Smooth muscle cell (in vitro differentiated cells): ENCODE results near the gene BEST2. TPM values are rescaled to one million over a fixed set of nuclear protein-coding genes. Genes with fewer than 3 reads are reported as not detected.
A peak's percentile ranks its signal among the peaks of the same experiment; 100 is the strongest.

Source experiments
- DNase-seq: peaks from one replicate; lab custom pipeline; 2025; ENCODE audit not compliant: unreplicated experiment; lab: John Stamatoyannopoulos, UW
- H2AFZ ChIP-seq: fragments of 200-600 bp; sonication (generic); 2 replicates; pipeline ENCODE4 v1.6.0; 2016; ENCODE audit warnings: antibody characterized with exemption, low read depth, mild to moderate bottlenecking
- H3F3A ChIP-seq: fragments of 200-600 bp; sonication (generic); 2 replicates; pipeline ENCODE4 v1.6.0; 2017; ENCODE audit warnings: antibody characterized with exemption, low read depth
- H3K27ac ChIP-seq: fragments of 200-600 bp; sonication (generic); 2 replicates; pipeline ENCODE4 v1.5.1; 2016; ENCODE audit warnings: low read depth, mild to moderate bottlenecking
- H3K27me3 ChIP-seq: fragments of 200-600 bp; sonication (generic); 2 replicates; pipeline ENCODE4 v1.6.1; 2016; ENCODE audit warnings: low read depth, mild to moderate bottlenecking
- H3K36me3 ChIP-seq: fragments of 200-600 bp; sonication (generic); 2 replicates; pipeline ENCODE4 v1.5.1; 2016; ENCODE audit warnings: low read depth
- H3K4me1 ChIP-seq: fragments of 200-600 bp; sonication (generic); 2 replicates; pipeline ENCODE4 v1.5.1; 2016; ENCODE audit warnings: low read depth
- H3K4me2 ChIP-seq: fragments of 200-600 bp; sonication (generic); 2 replicates; pipeline ENCODE4 v1.6.0; 2016; ENCODE audit warnings: mild to moderate bottlenecking
- H3K4me3 ChIP-seq: fragments of 200-600 bp; sonication (generic); 2 replicates; pipeline ENCODE4 v1.5.1; 2016; ENCODE audit warnings: mild to moderate bottlenecking
- H3K79me2 ChIP-seq: fragments of 200-600 bp; sonication (generic); 2 replicates; pipeline ENCODE4 v1.6.0; 2016; ENCODE audit warnings: low read depth, mild to moderate bottlenecking
- H3K9ac ChIP-seq: fragments of 200-600 bp; sonication (generic); 2 replicates; pipeline ENCODE4 v1.6.0; 2016; ENCODE audit warnings: low read depth
- H3K9me3 ChIP-seq: fragments of 200-600 bp; sonication (generic); replicated peaks from 2 replicates; pipeline ENCODE4 v1.5.1; 2016; ENCODE audit warnings: low read depth
- H4K20me1 ChIP-seq: fragments of 200-600 bp; sonication (generic); 2 replicates; pipeline ENCODE4 v1.6.0; 2016; ENCODE audit warnings: low read depth
- whole genome bisulfite sequencing: methylation state at CpG from one replicate; pipeline ENCODE4 v1.1.7; 2016; ENCODE audit warnings: low lambda C conversion rate; 5-methylcytosine and 5-hydroxymethylcytosine counted together
- polyA plus RNA-seq: library from polyadenylated mRNA; unstranded; fragments of >200 nt; fragmentation: Nextera tagmentation; extraction: Ambion mirVana; gene quantifications from 2 replicates; pipeline ENCODE4 v1.2.1, GENCODE V29; 2016
- total RNA-seq: library from RNA; depleted of rRNA; stranded (reverse); fragments of >200 nt; gene quantifications from 2 replicates; pipeline ENCODE4 v1.2.3, GENCODE V29; 2014
- TF ChIP-seq, protein P1 (sequence below): fragments of 200-600 bp; sonication (generic); IDR thresholded peaks from 2 replicates; pipeline ENCODE4 v1.5.1; 2017; ENCODE audit warnings: borderline replicate concordance, mild to moderate bottlenecking, antibody characterized with exemption; ENCODE audit not compliant: insufficient read depth, poor library complexity, severe bottlenecking

The BEST2 gene
- total and polyA plus RNA-seq, 2 experiments from 2014 or later: not detected

DNA sequence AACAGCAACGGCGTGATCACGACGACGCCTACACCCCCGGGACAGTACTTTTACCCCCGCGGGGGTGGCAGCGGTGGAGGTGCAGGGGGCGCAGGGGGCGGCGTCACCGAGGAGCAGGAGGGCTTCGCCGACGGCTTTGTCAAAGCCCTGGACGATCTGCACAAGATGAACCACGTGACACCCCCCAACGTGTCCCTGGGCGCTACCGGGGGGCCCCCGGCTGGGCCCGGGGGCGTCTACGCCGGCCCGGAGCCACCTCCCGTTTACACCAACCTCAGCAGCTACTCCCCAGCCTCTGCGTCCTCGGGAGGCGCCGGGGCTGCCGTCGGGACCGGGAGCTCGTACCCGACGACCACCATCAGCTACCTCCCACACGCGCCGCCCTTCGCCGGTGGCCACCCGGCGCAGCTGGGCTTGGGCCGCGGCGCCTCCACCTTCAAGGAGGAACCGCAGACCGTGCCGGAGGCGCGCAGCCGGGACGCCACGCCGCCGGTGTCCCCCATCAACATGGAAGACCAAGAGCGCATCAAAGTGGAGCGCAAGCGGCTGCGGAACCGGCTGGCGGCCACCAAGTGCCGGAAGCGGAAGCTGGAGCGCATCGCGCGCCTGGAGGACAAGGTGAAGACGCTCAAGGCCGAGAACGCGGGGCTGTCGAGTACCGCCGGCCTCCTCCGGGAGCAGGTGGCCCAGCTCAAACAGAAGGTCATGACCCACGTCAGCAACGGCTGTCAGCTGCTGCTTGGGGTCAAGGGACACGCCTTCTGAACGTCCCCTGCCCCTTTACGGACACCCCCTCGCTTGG, 40.7 kb downstream of the BEST2 start:
- peak overlapping the region; percentile 99 for H3K9ac ChIP-seq
- H3K27me3 ChIP-seq: no peaks in the 10 kb centered on the region
- H2AFZ ChIP-seq: no peak overlapping the region
- H3F3A ChIP-seq: peaks cover 40% of the 10 kb centered on the region
- H4K20me1 ChIP-seq: peaks cover 24% of the 10 kb centered on the region
- H3K79me2 ChIP-seq: peaks cover 20% of the 10 kb centered on the region
- peaks cover 25% of the 10 kb centered on the region for H3K4me1 ChIP-seq
- TF ChIP-seq, protein P1, sequence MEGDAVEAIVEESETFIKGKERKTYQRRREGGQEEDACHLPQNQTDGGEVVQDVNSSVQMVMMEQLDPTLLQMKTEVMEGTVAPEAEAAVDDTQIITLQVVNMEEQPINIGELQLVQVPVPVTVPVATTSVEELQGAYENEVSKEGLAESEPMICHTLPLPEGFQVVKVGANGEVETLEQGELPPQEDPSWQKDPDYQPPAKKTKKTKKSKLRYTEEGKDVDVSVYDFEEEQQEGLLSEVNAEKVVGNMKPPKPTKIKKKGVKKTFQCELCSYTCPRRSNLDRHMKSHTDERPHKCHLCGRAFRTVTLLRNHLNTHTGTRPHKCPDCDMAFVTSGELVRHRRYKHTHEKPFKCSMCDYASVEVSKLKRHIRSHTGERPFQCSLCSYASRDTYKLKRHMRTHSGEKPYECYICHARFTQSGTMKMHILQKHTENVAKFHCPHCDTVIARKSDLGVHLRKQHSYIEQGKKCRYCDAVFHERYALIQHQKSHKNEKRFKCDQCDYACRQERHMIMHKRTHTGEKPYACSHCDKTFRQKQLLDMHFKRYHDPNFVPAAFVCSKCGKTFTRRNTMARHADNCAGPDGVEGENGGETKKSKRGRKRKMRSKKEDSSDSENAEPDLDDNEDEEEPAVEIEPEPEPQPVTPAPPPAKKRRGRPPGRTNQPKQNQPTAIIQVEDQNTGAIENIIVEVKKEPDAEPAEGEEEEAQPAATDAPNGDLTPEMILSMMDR: no peak
- WGBS: under 1% methylated on average over 56 of the region's 84 CpGs
- peak overlapping the region; percentile 98 for H3K4me3 ChIP-seq
- no peak for DNase-seq
- no peaks in the 10 kb centered on the region for H3K9me3 ChIP-seq
- peak overlapping the region; percentile 93 for H3K4me2 ChIP-seq
- no peaks in the 10 kb centered on the region for H3K36me3 ChIP-seq
- H3K27ac ChIP-seq: peak overlapping the region; percentile 96

DNA sequence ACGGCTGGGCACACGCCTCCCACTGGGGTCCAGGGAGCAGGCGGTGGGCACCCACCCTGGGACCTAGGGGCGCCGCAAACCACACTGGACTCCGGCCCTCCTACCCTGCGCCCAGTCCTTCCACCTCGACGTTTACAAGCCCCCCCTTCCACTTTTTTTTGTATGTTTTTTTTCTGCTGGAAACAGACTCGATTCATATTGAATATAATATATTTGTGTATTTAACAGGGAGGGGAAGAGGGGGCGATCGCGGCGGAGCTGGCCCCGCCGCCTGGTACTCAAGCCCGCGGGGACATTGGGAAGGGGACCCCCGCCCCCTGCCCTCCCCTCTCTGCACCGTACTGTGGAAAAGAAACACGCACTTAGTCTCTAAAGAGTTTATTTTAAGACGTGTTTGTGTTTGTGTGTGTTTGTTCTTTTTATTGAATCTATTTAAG, 41.3 kb downstream of the BEST2 start:
- peak overlapping the region; percentile 99 for H3K9ac ChIP-seq

DNA sequence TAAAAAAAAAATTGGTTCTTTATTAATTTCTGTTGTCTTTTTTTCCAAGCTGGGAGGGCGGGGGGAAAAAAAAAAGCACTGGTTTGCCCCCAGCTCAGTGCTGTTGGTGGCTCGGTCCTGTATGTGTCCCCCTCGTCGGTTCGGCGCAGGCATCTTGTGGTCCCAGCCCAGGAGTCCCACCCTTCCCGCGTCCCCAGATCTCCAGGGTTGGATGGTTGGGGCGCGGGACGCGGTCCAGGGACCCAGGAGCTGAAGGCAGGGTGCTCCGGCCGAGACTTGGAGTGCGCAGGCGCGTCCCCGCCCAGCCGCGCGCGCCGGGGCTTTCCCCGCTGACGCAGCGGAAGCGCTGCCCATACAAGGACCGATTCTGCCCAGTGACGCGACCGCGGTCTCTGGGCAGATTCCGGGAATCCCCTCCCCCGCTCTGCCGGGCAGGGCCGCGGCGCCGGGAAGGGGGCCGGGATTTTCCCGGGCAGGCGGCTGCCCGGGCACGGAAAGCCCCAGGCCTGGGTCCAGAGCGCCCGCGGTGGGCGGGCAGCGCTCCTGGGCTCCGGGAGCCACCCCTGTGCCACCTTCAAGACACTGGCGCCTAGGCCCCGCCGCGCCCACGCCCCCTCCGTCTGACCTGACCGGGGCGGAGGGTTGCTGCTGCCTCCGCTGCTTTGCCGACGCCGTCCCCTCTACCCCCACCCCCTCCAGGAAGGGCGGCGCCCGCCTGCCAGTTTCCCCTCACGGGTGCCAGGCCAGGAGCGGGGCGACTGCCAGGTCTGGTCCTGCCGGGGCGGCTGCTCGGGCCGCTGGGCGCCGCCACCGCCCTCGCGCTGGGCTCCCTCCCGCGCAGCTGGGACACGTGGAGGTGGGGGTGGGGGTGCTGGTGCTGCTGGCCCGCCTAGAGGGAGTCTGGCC, 42.0 kb downstream of the BEST2 start:
- H3F3A ChIP-seq: peaks cover 34% of the 10 kb centered on the region
- peaks cover 24% of the 10 kb centered on the region for H4K20me1 ChIP-seq
- H3K36me3 ChIP-seq: no peaks in the 10 kb centered on the region
- no peaks in the 10 kb centered on the region for H3K9me3 ChIP-seq
- peak overlapping the region; percentile 99 for H3K9ac ChIP-seq
- TF ChIP-seq, protein P1: no peak
- no peaks in the 10 kb centered on the region for H3K27me3 ChIP-seq
- under 1% methylated on average over 76 of the region's 81 CpGs for WGBS
- H3K4me1 ChIP-seq: peaks cover 15% of the 10 kb centered on the region
- H3K4me2 ChIP-seq: peak overlapping the region; percentile 93
- H3K79me2 ChIP-seq: peaks cover 20% of the 10 kb centered on the region
- H3K27ac ChIP-seq: peak overlapping the region; percentile 96
- no peak overlapping the region for H2AFZ ChIP-seq
- DNase-seq: peak; percentile 89
- peak overlapping the region; percentile 98 for H3K4me3 ChIP-seq

More for the DNA sequence above, 41.3 kb downstream of the BEST2 start:
- no peaks in the 10 kb centered on the region for H3K9me3 ChIP-seq
- H3K4me3 ChIP-seq: peak overlapping the region; percentile 98
- under 1% methylated on average over 22 of the region's 22 CpGs for WGBS
- H3K27me3 ChIP-seq: no peaks in the 10 kb centered on the region
- H3K36me3 ChIP-seq: no peaks in the 10 kb centered on the region
- TF ChIP-seq, protein P1: no peak
- peaks cover 22% of the 10 kb centered on the region for H3K4me1 ChIP-seq
- peaks cover 20% of the 10 kb centered on the region for H3K79me2 ChIP-seq
- H4K20me1 ChIP-seq: peaks cover 24% of the 10 kb centered on the region
- H3F3A ChIP-seq: peaks cover 41% of the 10 kb centered on the region
- H3K27ac ChIP-seq: peak overlapping the region; percentile 96
- DNase-seq: no peak
- peak overlapping the region; percentile 93 for H3K4me2 ChIP-seq
- H2AFZ ChIP-seq: no peak overlapping the region
